Measurements from ENCODE around the gene REPS2. TPM values are rescaled to one million over a fixed set of nuclear protein-coding genes. Genes with fewer than 3 reads are reported as not detected.

Gene REPS2
- total and polyA plus RNA-seq, 7 donors, result 0.16 to 2.3 (median 0.84) TPM

DNA sequence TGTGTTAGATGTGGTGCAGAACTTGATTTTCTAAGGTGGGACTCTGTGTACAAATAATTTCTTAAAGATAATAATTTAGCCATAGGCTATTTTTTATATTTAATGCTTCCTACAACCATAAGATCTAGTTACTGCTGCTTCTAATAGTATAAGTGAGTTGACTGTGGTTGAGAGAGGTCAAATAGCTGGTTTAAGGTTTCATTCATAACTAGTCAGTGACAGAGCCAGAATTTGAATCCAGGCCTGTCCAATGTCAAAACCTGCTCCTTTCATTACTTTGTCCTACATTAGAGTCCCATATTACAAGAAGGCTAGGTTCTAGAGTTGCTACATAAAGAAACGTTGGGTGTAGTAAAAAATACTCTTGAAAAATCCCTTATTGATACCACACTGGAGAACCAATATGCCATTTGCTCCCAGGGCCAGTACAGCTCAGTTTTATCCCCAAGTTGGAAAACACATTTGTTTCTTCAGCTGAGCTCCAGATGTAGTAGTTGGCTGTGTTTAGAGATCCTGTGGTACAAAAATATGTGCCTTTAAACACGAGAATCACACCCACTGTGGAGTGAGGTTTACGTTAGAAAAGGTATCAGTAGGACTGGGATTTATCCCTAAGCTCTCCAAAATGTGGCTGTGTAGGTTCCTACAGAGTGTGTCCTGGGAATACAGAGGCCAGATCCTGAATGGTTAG lies 84.3 kb downstream of the REPS2 start:
- Histone ChIP-seq H3K4me1 (no peaks in the 10 kb centered on the region), H3K27ac (no peak overlapping the region), H3K36me3 (ENCODE audit: insufficient read depth in 1 of 2, low read depth in 1 of 2) (no peaks in the 10 kb centered on the region), H3K9me3 (no peaks in the 10 kb centered on the region), H3K4me3 (no peak overlapping the region), H3K27me3 (ENCODE audit: insufficient read depth in 3 of 3, low read length in 2 of 3) (peaks cover 0 to 10% (median 0%) of the 10 kb centered on the region in 3 donors)
- TF ChIP-seq, protein P1, sequence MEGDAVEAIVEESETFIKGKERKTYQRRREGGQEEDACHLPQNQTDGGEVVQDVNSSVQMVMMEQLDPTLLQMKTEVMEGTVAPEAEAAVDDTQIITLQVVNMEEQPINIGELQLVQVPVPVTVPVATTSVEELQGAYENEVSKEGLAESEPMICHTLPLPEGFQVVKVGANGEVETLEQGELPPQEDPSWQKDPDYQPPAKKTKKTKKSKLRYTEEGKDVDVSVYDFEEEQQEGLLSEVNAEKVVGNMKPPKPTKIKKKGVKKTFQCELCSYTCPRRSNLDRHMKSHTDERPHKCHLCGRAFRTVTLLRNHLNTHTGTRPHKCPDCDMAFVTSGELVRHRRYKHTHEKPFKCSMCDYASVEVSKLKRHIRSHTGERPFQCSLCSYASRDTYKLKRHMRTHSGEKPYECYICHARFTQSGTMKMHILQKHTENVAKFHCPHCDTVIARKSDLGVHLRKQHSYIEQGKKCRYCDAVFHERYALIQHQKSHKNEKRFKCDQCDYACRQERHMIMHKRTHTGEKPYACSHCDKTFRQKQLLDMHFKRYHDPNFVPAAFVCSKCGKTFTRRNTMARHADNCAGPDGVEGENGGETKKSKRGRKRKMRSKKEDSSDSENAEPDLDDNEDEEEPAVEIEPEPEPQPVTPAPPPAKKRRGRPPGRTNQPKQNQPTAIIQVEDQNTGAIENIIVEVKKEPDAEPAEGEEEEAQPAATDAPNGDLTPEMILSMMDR (IDR thresholded peaks at IDR 0.05), result no peak
- ATAC-seq (no peak), DNase-seq (no peak)
- WGBS, 3 donors, result 39 to 70% (median 49%) methylated on average over 3 of the region's 3 CpGs
- intact Hi-C loops (cut with DNase I), result no loop called here

- Histone ChIP-seq H3K9me3 (no peaks in the 10 kb centered on the region), H3K4me3 (no peak overlapping the region), H3K27me3 (ENCODE audit: insufficient read depth in 3 of 3, low read length in 2 of 3) (peaks cover 0 to 10% (median 0%) of the 10 kb centered on the region in 3 donors), H3K36me3 (ENCODE audit: insufficient read depth in 1 of 2, low read depth in 1 of 2) (no peaks in the 10 kb centered on the region), H3K4me1 (no peaks in the 10 kb centered on the region), H3K27ac (peak overlapping the region; percentile 2)
- TF ChIP-seq, protein P1 (IDR thresholded peaks at IDR 0.05), result no peak
- ATAC-seq (no peak), DNase-seq (no peak)
- intact Hi-C loops (cut with DNase I), result no loop called here
These were observed 85.4 kb downstream of the REPS2 start for GRCh38 chrX:17031827-17032226.

- Histone ChIP-seq H3K4me3 (no peak overlapping the region), H3K9me3 (no peaks in the 10 kb centered on the region), H3K27me3 (ENCODE audit: insufficient read depth in 3 of 3, low read length in 2 of 3) (peaks cover 0 to 11% (median 0%) of the 10 kb centered on the region in 3 donors), H3K36me3 (ENCODE audit: insufficient read depth in 1 of 2, low read depth in 1 of 2) (no peaks in the 10 kb centered on the region), H3K27ac (peak overlapping the region; percentile 2), H3K4me1 (no peaks in the 10 kb centered on the region)
- WGBS, 3 donors, result 29 to 54% (median 52%) methylated on average over 4 of the region's 4 CpGs
- intact Hi-C loops (cut with DNase I), result no loop called here
- ATAC-seq (peak; percentile 64 to 75 (median 70)), DNase-seq (no peak)
- TF ChIP-seq, protein P1 (IDR thresholded peaks at IDR 0.05), result no peak
These were observed 85.9 kb downstream of the REPS2 start for GRCh38 chrX:17032351-17032750.

DNA sequence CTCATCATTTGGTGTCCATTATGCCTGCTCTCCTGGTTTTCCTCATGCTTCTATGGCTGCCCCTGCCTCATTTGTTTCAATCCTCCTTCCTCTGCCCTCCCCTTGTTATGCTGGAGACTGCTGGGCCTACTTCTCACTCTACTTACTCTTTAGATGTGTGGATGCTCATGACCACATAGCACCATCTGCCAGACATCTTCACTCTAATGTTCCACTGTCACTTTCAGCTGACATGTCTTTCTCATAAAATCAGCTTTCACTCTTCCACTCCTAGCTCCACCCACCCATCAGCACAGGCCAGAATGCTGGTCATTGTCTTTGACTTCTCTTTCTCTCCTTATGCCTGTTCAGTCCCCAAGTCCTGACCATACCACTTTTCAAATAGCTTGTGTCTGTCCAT lies 86.8 kb downstream of the REPS2 start:
- Histone ChIP-seq H3K27ac (no peak overlapping the region), H3K4me3 (no peak overlapping the region), H3K27me3 (ENCODE audit: insufficient read depth in 3 of 3, low read length in 2 of 3) (peaks cover 0 to 12% (median 0%) of the 10 kb centered on the region in 3 donors), H3K9me3 (no peaks in the 10 kb centered on the region), H3K4me1 (no peaks in the 10 kb centered on the region), H3K36me3 (ENCODE audit: insufficient read depth in 1 of 2, low read depth in 1 of 2) (no peaks in the 10 kb centered on the region)
- intact Hi-C loops (cut with DNase I), result no loop called here
- TF ChIP-seq, protein P1 (IDR thresholded peaks at IDR 0.05), result no peak
- ATAC-seq (no peak), DNase-seq (no peak)

DNA sequence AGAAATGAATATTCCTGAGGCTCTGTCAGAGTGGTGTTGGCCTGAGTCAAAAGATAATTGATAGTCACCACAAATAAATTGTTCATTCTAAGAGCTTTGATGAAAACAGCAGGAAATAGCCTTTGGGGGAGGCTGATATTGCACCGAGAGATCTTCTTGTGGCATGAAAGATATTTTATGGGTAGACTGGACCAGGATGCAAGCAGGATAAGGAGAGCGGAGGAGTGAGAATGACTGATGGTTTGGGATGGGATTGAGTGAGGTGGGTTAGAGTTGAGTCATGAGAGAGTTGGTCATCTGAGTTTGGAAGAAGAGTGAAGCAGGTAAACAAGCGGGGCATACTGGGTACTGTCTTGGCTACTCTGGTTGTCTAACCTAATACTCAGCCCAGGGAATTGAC lies 88.7 kb downstream of the REPS2 start:
- ATAC-seq, result no peak
- no peaks in the 10 kb centered on the region for H3K4me1 ChIP-seq
- TF ChIP-seq, protein P1 (IDR thresholded peaks at IDR 0.05), result no peak

More for the DNA sequence above, 88.7 kb downstream of the REPS2 start:
- Histone ChIP-seq H3K9me3 (no peaks in the 10 kb centered on the region), H3K27ac (no peak overlapping the region), H3K36me3 (ENCODE audit: insufficient read depth in 1 of 2, low read depth in 1 of 2) (no peaks in the 10 kb centered on the region), H3K27me3 (ENCODE audit: insufficient read depth in 3 of 3, low read length in 2 of 3) (peaks cover 0 to 12% (median 0%) of the 10 kb centered on the region in 3 donors), H3K4me3 (no peak overlapping the region)
- 87 to 98% (median 98%) methylated on average over 3 of the region's 3 CpGs for WGBS, 3 donors
- no peak for DNase-seq
- intact Hi-C loops (cut with DNase I), result no loop called here
